C4-2B (cell line): ENCODE measurements around the gene IFT172.
"Not testable (repeated sequence)": the region's sequence is repeated elsewhere in the genome, so short reads cannot be mapped to it uniquely, and the experiment has no call there.

Experiments
- H3K27ac ChIP-seq: fragments of 450-650 bp; 2 replicates; pipeline ENCODE4 v1.5.1; 2017
- ZFX ChIP-seq: fragments of 450-650 bp; IDR thresholded peaks from 2 replicates; pipeline ENCODE4 v1.6.1; 2017
- TF ChIP-seq, protein P1 (sequence below): fragments of 450-650 bp; conservative IDR thresholded peaks from 2 replicates; pipeline ENCODE4 v1.5.1; 2017; ENCODE audit warnings: mild to moderate bottlenecking

IFT172 gene

DNA sequence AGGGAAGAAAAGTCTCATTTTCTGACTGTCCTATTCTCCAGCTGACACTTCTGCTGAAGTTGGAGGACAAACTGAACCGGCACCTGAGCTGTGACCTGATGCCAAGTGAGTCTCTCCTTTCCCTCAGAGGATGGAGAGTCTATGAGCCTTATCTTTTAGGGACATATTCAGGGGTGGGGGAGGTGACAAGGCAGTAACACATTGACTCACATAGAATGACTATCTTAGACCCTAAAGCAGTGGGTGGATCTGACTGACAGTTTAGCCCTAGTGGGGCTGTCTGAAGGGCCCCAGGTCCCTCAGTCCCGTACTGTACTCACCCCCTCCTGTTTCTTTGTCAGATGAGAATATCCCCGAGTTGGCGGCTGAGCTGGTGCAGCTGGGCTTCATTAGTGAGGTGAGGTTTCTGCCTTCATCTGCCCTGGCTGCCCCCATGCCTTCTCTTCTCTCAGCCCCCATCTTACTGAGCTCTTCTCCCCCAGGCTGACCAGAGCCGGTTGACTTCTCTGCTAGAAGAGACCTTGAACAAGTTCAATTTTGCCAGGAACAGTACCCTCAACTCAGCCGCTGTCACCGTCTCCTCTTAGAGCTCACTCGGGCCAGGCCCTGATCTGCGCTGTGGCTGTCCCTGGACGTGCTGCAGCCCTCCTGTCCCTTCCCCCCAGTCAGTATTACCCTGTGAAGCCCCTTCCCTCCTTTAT is 48.2 kb downstream of the IFT172 start:
- TF ChIP-seq, protein P1, sequence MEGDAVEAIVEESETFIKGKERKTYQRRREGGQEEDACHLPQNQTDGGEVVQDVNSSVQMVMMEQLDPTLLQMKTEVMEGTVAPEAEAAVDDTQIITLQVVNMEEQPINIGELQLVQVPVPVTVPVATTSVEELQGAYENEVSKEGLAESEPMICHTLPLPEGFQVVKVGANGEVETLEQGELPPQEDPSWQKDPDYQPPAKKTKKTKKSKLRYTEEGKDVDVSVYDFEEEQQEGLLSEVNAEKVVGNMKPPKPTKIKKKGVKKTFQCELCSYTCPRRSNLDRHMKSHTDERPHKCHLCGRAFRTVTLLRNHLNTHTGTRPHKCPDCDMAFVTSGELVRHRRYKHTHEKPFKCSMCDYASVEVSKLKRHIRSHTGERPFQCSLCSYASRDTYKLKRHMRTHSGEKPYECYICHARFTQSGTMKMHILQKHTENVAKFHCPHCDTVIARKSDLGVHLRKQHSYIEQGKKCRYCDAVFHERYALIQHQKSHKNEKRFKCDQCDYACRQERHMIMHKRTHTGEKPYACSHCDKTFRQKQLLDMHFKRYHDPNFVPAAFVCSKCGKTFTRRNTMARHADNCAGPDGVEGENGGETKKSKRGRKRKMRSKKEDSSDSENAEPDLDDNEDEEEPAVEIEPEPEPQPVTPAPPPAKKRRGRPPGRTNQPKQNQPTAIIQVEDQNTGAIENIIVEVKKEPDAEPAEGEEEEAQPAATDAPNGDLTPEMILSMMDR: no peak
- no peak for TF ChIP-seq ZFX
- H3K27ac ChIP-seq: peak overlapping the region; percentile 91

DNA sequence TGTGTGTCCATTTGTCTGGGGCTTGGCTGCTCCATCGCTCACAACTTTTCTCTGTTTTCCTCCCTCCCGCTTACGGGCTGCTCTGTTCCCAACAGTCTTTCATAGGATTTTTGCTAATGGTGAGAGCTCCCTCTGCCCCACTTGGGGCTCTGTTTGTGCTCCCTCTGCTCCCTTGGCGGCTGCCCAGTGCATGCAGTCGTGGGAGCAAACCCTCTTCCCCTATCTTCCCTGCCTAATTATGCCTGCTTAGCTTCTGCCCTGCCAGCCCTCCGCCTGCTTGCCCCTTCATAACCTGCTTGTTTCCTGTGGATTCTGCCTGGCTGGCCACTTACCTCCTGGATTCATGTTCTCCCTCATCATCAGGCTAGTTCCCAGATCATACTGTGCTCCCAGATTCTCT is 53.9 kb downstream of the IFT172 start:
- H3K27ac ChIP-seq: no peak overlapping the region
- no peak for TF ChIP-seq ZFX
- TF ChIP-seq, protein P1: no peak

- no peak overlapping the region for H3K27ac ChIP-seq
- TF ChIP-seq ZFX: no peak
- TF ChIP-seq, protein P1: no peak
Measured at GRCh38 chr2:27431395-27431794, 58.1 kb downstream of the IFT172 start.

- H3K27ac ChIP-seq: peak overlapping the region; percentile 93
- TF ChIP-seq, protein P1: no peak
- peak; percentile 63; the same call in 1 of the 2 replicates for TF ChIP-seq ZFX
Measured at GRCh38 chr2:27428978-27429541, 60.5 kb downstream of the IFT172 start.

- peak within 1 kb of the TSS; percentile 93 for H3K27ac ChIP-seq
- TF ChIP-seq ZFX: peak; percentile 80
- TF ChIP-seq, protein P1: no peak
Measured at GRCh38 chr2:27428213-27428977, 61.1 kb downstream of the IFT172 start, which contains the start of gene NRBP1. TSS of gene NRBP1 (plus strand) at chr2:27428631. CDS start at chr2:27433274, 4,643 bp downstream.

DNA sequence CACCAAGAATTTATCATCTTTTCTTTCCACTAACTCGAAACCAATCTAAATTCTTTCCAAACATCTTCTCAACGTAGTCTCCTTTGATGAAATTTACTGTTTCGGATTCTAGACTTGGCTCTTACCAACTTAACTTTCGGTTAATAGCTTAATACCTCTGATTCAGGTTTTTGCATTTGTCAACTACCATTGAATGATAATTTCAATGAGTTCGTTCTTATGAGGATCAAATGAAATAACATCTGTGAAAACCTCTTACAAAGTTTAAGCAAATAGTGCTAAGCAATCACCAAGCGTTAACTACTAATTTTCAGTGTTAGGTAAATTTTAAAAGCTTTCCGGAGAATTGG is 61.7 kb downstream of the IFT172 start:
- H3K27ac ChIP-seq: peak overlapping the region; percentile 93
- TF ChIP-seq, protein P1: no peak
- TF ChIP-seq ZFX: no peak

GRCh38 chr2:27425039-27425438 is 64.5 kb downstream of the IFT172 start:
- H3K27ac ChIP-seq: not testable (repeated sequence)
